SK-N-SH treated with all-trans-retinoic acid at 6 μM for 48 hours (cell line): ENCODE measurements around the gene KCNH3.
"Not testable (repeated sequence)": the region's sequence is repeated elsewhere in the genome, so short reads cannot be mapped to it uniquely, and the experiment has no call there.

Experiments used
- ARNTL ChIP-seq: fragments of 450-650 bp; formaldehyde crosslinking; IDR thresholded peaks from 2 replicates; pipeline ENCODE4 v1.5.0; 2020; ENCODE audit warnings: low read depth, mild to moderate bottlenecking, moderate library complexity, borderline replicate concordance
- CSRNP3 ChIP-seq: fragments of 250-450 bp; sonication (Bioruptor Pico); IDR thresholded peaks from 2 replicates; pipeline ENCODE4 v1.5.1; 2021; ENCODE audit warnings: mild to moderate bottlenecking, moderate library complexity
- ISL1 ChIP-seq: fragments of 250-450 bp; sonication (Bioruptor Pico); IDR thresholded peaks from 2 replicates; pipeline ENCODE4 v2.1.2; 2022; ENCODE audit warnings: mild to moderate bottlenecking, moderate library complexity
- OSR1 ChIP-seq: fragments of 250-450 bp; sonication (Bioruptor Pico); IDR thresholded peaks from 2 replicates; pipeline ENCODE4 v1.8.0; 2022; ENCODE audit warnings: moderate library complexity, mild to moderate bottlenecking, inconsistent platforms
- PPARA ChIP-seq: fragments of 250-450 bp; sonication (Bioruptor Pico); IDR thresholded peaks from 2 replicates; pipeline ENCODE4 v1.5.0; 2020; ENCODE audit warnings: mild to moderate bottlenecking, borderline replicate concordance
- RARB ChIP-seq: fragments of 250-450 bp; sonication (Bioruptor Pico); IDR thresholded peaks from 2 replicates; pipeline ENCODE4 v1.8.0; 2021; ENCODE audit warnings: mild to moderate bottlenecking, moderate library complexity
- ZFP3 ChIP-seq: fragments of 250-450 bp; sonication (Bioruptor Pico); IDR thresholded peaks from 2 replicates; pipeline ENCODE4 v1.5.0; 2020; ENCODE audit warnings: mild to moderate bottlenecking, moderate library complexity
- ZFP30 ChIP-seq: fragments of 450-650 bp; formaldehyde crosslinking; IDR thresholded peaks from 2 replicates; pipeline ENCODE4 v1.5.0; 2022; ENCODE audit warnings: mild to moderate bottlenecking, moderate library complexity
- ZNF8 ChIP-seq: fragments of 450-650 bp; formaldehyde crosslinking; IDR thresholded peaks from 2 replicates; pipeline ENCODE4 v1.5.0; 2020; ENCODE audit warnings: mild to moderate bottlenecking, moderate library complexity
- TF ChIP-seq, protein P1 (sequence below): fragments of 250-450 bp; sonication (Bioruptor Pico); IDR thresholded peaks from 2 replicates; pipeline ENCODE4 v1.5.1; 2020; ENCODE audit warnings: low read depth, mild to moderate bottlenecking, moderate library complexity
- TF ChIP-seq, protein P2 (sequence below): fragments of 250-450 bp; sonication (Bioruptor Pico); IDR thresholded peaks from 2 replicates; pipeline ENCODE4 v1.8.0; 2020; ENCODE audit warnings: mild to moderate bottlenecking, moderate library complexity, borderline replicate concordance

DNA sequence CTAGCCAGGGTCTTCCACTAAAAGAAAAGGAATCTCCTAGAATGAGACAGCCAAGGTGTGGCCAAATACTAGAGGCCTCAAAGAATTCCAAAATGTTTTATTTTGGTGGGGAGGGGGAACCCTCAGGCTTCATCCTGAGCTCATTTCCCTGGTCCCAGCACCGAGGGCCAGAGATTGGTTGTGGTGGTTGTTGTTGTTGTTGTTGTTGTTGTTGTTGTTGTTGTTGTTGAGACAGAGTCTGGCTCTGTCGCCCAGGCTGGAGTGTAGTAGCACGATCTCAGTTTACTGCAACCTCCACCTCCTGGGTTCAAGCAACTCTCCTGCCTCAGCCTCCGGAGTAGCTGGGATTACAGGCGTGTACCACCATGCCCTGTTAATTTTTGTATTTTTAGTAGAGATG, 4.7 kb upstream of the KCNH3 start:
- TF ChIP-seq OSR1 (CRISPR knock-in tag); ZFP3 (CRISPR knock-in tag); ZFP30 (CRISPR knock-in tag); ZNF8; PPARA (CRISPR knock-in tag); ISL1 (CRISPR knock-in tag); RARB (CRISPR knock-in tag); ARNTL (CRISPR knock-in tag); CSRNP3 (CRISPR knock-in tag): not testable (repeated sequence)
- TF ChIP-seq, protein P1, sequence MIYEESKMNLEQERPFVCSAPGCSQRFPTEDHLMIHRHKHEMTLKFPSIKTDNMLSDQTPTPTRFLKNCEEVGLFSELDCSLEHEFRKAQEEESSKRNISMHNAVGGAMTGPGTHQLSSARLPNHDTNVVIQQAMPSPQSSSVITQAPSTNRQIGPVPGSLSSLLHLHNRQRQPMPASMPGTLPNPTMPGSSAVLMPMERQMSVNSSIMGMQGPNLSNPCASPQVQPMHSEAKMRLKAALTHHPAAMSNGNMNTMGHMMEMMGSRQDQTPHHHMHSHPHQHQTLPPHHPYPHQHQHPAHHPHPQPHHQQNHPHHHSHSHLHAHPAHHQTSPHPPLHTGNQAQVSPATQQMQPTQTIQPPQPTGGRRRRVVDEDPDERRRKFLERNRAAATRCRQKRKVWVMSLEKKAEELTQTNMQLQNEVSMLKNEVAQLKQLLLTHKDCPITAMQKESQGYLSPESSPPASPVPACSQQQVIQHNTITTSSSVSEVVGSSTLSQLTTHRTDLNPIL = not testable (repeated sequence)
- TF ChIP-seq, protein P2, sequence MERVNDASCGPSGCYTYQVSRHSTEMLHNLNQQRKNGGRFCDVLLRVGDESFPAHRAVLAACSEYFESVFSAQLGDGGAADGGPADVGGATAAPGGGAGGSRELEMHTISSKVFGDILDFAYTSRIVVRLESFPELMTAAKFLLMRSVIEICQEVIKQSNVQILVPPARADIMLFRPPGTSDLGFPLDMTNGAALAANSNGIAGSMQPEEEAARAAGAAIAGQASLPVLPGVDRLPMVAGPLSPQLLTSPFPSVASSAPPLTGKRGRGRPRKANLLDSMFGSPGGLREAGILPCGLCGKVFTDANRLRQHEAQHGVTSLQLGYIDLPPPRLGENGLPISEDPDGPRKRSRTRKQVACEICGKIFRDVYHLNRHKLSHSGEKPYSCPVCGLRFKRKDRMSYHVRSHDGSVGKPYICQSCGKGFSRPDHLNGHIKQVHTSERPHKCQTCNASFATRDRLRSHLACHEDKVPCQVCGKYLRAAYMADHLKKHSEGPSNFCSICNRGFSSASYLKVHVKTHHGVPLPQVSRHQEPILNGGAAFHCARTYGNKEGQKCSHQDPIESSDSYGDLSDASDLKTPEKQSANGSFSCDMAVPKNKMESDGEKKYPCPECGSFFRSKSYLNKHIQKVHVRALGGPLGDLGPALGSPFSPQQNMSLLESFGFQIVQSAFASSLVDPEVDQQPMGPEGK = not testable (repeated sequence)
